Transverse colon (tissue), 4 donors: ENCODE results near the gene MACF1.

Experiments
- CTCF ChIP-seq, 5 experiments: fragments of 200-600 bp in 3 of 5; fragments of 450-650 bp in 2 of 5; sonication (generic) in 3 of 5; IDR thresholded peaks; 1 replicate in 2 of 5; 2 replicates in 3 of 5; pipeline ENCODE4 v1.5.1; 2016 to 2017; ENCODE audit warnings: antibody characterized with exemption in 5 of 5, inconsistent platforms in 3 of 5, mild to moderate bottlenecking in 2 of 5, moderate library complexity in 1 of 5
- EP300 ChIP-seq: sonication (generic); formaldehyde crosslinking; IDR thresholded peaks from one replicate; pipeline ENCODE4 v1.6.1; 2017; ENCODE audit warnings: antibody characterized with exemption, low read depth
- POLR2A ChIP-seq: fragments of 450-650 bp; IDR thresholded peaks from one replicate; pipeline ENCODE4 v1.6.1; 2016; ENCODE audit warnings: antibody characterized with exemption, mild to moderate bottlenecking, moderate library complexity
- POLR2AphosphoS5 ChIP-seq, 3 donors: sonication (generic); formaldehyde crosslinking; IDR thresholded peaks; one replicate each; pipeline ENCODE4 v1.6.1; 2016; ENCODE audit warnings: antibody characterized with exemption in 3 of 3

- TF ChIP-seq POLR2AphosphoS5 (IDR thresholded peaks at IDR 0.05) (no peak), CTCF (IDR thresholded peaks at IDR 0.05) (no peak), EP300 (no peak), POLR2A (no peak)
These were observed 30.0 kb upstream of the MACF1 start for GRCh38 chr1:39174390-39175081.
